NK-92 (cell line): Measurements from ENCODE around the gene GNA15.

Source experiments
- DNase-seq: peaks from one replicate; lab custom pipeline; 2025; ENCODE audit not compliant: unreplicated experiment; lab: John Stamatoyannopoulos, UW

Gene GNA15

DNA sequence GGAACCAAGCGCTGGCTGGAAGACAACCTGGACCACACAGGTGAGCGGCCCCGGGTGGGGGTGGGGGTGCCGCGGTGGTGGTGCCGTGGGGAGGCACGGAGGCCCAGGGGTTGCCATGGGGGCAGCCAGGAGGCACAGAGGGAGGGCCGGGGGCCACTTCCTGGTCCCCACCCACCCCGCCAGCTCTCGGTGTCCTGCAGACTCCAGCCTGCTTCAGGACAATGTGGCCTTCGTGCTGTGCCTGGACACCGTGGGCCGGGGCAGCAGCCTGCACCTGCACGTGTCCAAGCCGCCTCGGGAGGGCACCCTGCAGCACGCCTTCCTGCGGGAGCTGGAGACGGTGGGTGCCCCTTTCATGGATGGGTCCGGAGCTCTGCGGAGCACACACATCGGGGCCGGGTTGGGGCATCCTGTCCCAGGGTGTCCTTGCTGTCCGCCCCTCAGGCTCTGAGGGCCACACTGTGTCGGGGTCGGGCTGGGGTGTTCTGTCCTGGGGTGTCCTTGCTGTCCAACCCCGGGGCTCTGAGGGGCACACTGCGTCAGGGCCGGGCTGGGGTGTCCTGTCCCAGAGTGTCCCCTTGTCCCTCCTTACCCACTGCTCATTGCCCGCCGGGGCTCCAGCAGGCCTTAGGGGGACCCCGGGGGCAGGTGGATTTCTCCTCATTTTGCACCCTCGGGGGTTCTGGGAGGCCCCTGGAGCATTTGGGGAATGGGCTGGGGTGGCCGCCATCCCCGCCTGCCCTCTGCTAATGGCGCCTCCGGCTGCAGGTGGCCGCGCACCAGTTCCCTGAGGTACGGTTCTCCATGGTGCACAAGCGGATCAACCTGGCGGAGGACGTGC lies 68.2 kb downstream of the GNA15 start:
- no peak for DNase-seq

DNA sequence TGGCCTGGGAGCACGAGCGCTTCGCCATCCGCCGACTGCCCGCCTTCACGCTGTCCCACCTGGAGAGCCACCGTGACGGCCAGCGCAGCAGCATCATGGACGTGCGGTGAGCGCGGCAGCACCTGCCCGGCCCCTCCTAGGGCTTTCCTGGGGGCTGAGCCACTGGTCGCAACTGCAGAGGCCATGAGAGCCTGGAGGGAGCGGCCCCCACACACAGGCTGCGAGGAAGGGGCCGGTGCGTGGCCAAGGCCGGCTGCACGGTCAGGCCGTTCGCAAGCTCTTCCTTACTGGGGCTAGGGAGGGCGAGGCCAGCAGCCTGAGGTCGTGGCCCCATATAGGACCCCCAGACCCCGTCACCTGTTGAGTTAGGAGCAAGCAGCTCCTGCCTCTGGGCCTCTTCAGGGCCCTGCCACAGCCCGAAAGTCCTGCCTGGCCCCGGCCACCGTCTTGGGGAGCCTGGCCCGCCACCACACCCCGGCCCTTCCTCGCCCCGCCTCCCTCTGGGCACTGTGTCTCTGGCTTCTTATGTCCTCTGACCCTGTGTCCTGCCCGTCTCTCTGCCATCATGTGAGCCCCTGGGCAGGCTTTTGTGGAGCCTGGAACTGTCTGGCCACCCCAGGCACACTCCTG lies 68.9 kb downstream of the GNA15 start:
- DNase-seq: no peak

DNA sequence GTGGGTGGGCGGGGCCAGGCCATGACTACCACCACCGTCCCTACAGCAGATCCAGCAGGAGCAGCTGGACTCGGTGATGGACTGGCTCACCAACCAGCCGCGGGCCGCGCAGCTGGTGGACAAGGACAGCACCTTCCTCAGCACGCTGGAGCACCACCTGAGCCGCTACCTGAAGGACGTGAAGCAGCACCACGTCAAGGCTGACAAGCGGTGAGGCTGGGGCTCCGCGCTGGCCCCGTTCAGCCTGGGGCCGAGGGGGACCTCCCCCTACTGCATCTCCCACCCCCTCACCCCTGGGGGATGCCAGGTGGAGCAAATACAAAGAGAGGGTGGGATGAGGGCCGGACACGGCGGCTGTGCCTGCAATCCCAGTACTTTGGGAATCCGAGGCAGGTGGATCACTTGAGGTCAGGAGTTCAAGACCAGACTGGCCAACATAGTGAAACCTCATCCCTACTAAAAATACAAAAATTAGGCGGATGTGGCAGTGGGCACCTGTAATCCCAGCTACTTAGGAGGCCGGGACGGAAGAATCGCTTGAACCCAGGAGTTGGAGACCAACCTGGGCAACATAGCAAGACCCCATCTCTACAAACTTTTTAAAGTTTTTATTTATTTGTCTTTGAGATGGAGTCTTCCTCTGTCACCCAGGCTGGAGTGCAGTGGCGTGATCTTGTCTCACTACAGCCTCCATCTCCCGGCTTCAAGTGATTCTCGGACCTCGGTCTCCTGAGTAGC lies 70.6 kb downstream of the GNA15 start:
- no peak for DNase-seq

DNA sequence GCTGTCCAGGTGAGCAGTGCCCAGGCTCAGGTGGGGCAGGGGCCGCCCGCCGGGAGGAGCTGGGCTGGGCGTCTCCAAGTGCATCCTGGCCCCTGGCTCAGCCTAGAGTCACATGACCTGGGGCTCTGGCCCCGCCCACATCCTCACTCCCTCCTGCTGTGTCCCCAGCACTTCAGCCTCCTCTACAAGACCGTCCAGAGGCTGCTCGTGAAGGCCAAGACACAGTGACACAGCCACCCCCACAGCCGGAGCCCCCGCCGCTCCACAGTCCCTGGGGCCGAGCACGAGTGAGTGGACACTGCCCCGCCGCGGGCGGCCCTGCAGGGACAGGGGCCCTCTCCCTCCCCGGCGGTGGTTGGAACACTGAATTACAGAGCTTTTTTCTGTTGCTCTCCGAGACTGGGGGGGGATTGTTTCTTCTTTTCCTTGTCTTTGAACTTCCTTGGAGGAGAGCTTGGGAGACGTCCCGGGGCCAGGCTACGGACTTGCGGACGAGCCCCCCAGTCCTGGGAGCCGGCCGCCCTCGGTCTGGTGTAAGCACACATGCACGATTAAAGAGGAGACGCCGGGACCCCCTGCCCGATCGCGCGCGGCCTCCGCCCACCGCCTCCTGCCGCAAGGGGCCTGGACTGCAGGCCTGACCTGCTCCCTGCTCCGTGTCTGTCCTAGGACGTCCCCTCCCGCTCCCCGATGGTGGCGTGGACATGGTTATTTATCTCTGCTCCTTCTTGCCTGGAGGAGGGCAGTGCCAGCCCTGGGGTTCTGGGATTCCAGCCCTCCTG lies 71.8 kb downstream of the GNA15 start:
- no peak for DNase-seq

DNA sequence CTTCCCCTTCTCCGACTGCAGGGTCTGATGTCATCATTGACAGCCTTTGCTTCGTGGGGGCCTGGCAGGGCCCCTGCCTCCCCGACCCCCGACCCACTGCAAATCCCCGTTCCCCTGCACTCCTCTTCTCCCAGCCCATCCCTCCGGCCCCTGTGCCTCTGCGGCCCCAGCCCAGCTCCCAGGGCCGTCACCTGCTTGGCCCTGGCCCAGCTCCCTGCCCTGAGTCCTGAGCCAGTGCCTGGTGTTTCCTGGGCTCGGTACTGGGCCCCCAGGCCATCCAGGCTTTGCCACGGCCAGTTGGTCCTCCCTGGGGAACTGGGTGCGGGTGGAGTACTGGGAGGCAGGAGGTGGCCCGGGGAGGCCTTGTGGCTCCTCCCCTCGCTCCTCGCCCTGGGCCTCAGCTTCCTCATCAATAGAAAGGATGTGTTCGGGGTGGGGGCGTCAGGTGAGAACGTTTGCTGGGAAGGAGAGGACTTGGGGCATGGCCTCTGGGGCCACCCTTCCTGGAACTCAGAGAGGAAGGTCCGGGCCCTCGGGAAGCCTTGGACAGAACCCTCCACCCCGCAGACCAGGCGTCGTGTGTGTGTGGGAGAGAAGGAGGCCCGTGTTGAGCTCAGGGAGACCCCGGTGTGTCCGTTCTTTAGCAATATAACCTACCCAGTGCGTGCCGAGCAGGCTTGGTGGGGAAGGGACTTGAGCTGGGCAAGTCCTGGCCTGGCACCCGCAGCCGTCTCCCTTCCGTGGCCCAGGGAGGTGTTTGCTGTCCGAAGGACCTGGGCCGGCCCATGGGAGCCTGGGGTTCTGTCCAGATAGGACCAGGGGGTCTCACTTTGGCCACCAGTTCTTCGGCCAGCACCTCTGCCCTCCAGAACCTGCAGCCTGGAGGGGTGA lies 72.7 kb downstream of the GNA15 start:
- DNase-seq: no peak

DNA sequence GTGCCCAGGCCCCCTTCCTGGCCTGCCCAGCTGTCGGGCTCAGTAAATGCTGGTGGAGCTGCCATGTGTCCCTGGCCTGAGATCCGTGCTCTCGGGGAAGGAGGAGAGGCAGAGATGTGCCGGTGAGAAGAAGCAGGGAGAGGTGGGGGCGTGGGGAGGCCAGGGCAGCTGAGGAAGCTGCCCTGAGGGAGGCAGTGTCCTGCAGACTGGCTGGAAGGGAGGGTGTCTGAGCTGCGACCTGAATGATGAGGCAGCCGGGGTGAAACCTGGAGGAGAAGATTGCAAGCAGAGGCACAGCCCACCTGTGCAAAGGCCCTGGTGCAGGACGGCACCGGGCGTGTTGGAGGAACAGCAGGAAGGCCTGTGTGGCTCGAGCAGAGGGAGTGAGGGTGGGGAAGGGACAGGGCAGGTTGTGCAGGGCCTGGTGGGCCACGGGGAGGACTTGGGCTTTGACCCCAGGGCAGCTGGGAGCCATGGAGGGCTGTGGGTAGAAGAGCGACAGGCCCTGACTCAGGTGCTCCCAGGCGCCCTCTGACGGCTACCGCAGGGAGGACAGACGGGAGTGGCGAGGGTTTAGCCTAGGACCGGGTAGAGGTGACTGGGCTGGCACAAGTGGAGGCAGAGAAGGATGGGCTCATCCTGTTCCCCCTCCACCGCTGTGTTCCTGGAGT lies 74.6 kb downstream of the GNA15 start:
- no peak for DNase-seq

DNA sequence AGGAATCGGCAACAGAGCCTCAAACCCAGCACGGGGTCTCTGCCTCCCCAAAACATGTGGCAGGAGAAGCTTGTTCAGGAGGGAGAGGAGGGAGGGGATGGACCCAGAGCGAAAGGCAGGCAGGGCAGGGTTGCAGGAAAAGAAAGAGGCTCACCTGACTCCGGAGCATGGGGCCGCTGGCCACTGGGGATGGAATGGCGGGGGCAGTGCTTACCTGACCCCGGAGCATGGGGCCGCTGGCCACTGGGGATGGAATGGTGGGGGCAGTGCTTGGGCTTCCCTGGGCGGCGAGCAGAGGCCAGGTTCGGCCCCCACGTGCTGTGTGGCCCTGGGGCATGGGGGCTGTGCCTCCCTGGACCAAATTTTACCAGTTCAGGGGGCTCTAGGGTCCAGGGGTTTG lies 75.4 kb downstream of the GNA15 start:
- DNase-seq: no peak

DNA sequence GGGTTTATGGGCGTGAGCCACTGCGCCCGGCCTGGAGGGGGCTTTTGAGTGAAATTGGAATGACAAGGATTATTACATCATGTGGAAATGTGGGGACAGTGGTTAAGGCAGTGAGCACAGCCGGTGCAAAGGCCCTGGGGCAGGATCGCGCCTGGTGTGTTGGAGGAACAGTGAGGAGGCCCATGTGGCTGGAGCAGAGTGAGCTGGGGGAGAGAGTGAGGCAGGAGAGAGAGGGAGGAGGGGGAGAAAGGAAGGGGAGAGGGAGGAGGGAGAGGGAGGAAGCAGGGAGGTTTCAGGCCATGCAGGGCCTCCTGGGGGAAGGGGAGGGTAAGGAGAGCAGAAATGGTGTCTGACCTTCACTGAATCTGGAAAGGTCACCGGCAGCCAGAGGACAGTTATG lies 77.3 kb downstream of the GNA15 start:
- DNase-seq: no peak
